Measurements from ENCODE around the gene PARD3B. TPM values are rescaled to one million over a fixed set of nuclear protein-coding genes. Genes with fewer than 3 reads are reported as not detected.
A peak's percentile ranks its signal among the peaks of the same experiment; 100 is the strongest.

PARD3B gene
- total RNA-seq, 1 experiment from 2014 or later, result 7.6 TPM

GRCh38 chr2:205463466-205464025, 918.3 kb downstream of the PARD3B start:
- ChIA-PET POLR2A (ENCODE audit: low non-redundant PET) (no interaction called here), CTCF (no interaction called here)
- intact Hi-C loops (cut with micrococcal nuclease; ENCODE audit: unreplicated experiment), result no loop called here
- Histone ChIP-seq H3K4me1 (ENCODE audit: insufficient read depth, low read length, poor library complexity, severe bottlenecking) (no peaks in the 10 kb centered on the region), H3K9me3 (ENCODE audit: low read depth, low read length, poor library complexity, severe bottlenecking) (no peaks in the 10 kb centered on the region), H3K27ac (ENCODE audit: low read depth, low read length, poor library complexity, severe bottlenecking) (no peak overlapping the region), H3K27me3 (replicated peaks; ENCODE audit: insufficient read depth, low read depth, low read length, poor library complexity) (no peaks in the 10 kb centered on the region), H3K4me3 (ENCODE audit: low read depth, low read length, poor library complexity, severe bottlenecking) (no peak overlapping the region), H3K36me3 (ENCODE audit: insufficient read depth, low read length, poor library complexity, severe bottlenecking) (no peaks in the 10 kb centered on the region)
- no TSS peak for BruUV-seq (replicated peaks)
- DNase-seq (ENCODE audit: low spot score), result no peak
- TF ChIP-seq EZH2 (IDR thresholded peaks at IDR 0.05; ENCODE audit: borderline replicate concordance, low read depth, low read length, poor library complexity, severe bottlenecking), result no peak
- TF ChIP-seq CTCF (conservative IDR thresholded peaks at IDR 0.05; ENCODE audit: low read depth, low read length), result no peak

- CTCF ChIA-PET, result no interaction called here
- no peak overlapping the region for H3K4me3 ChIP-seq (ENCODE audit: low read depth, low read length, poor library complexity, severe bottlenecking)
- no peaks in the 10 kb centered on the region for H3K9me3 ChIP-seq (ENCODE audit: low read depth, low read length, poor library complexity, severe bottlenecking)
- no peaks in the 10 kb centered on the region for H3K27me3 ChIP-seq (replicated peaks; ENCODE audit: insufficient read depth, low read depth, low read length, poor library complexity)
- no peaks in the 10 kb centered on the region for H3K4me1 ChIP-seq (ENCODE audit: insufficient read depth, low read length, poor library complexity, severe bottlenecking)
- no peaks in the 10 kb centered on the region for H3K36me3 ChIP-seq (ENCODE audit: insufficient read depth, low read length, poor library complexity, severe bottlenecking)
- intact Hi-C loops (cut with micrococcal nuclease; ENCODE audit: unreplicated experiment), result no loop called here
- POLR2A ChIA-PET (ENCODE audit: low non-redundant PET), result no interaction called here
- no peak overlapping the region for H3K27ac ChIP-seq (ENCODE audit: low read depth, low read length, poor library complexity, severe bottlenecking)
- no peak for TF ChIP-seq EZH2 (IDR thresholded peaks at IDR 0.05; ENCODE audit: borderline replicate concordance, low read depth, low read length, poor library complexity, severe bottlenecking)
- TF ChIP-seq CTCF (conservative IDR thresholded peaks at IDR 0.05; ENCODE audit: low read depth, low read length), result no peak
- DNase-seq (ENCODE audit: low spot score), result peak; percentile 45
- no TSS peak for BruUV-seq (replicated peaks)
Measured at GRCh38 chr2:205464681-205465080, 919.4 kb downstream of the PARD3B start.

GRCh38 chr2:205465791-205466190, 920.5 kb downstream of the PARD3B start:
- Histone ChIP-seq H3K27me3 (replicated peaks; ENCODE audit: insufficient read depth, low read depth, low read length, poor library complexity) (no peaks in the 10 kb centered on the region), H3K4me1 (ENCODE audit: insufficient read depth, low read length, poor library complexity, severe bottlenecking) (no peaks in the 10 kb centered on the region), H3K4me3 (ENCODE audit: low read depth, low read length, poor library complexity, severe bottlenecking) (no peak overlapping the region), H3K27ac (ENCODE audit: low read depth, low read length, poor library complexity, severe bottlenecking) (no peak overlapping the region), H3K36me3 (ENCODE audit: insufficient read depth, low read length, poor library complexity, severe bottlenecking) (no peaks in the 10 kb centered on the region), H3K9me3 (ENCODE audit: low read depth, low read length, poor library complexity, severe bottlenecking) (no peaks in the 10 kb centered on the region)
- no peak for TF ChIP-seq CTCF (conservative IDR thresholded peaks at IDR 0.05; ENCODE audit: low read depth, low read length)
- no peak for TF ChIP-seq EZH2 (IDR thresholded peaks at IDR 0.05; ENCODE audit: borderline replicate concordance, low read depth, low read length, poor library complexity, severe bottlenecking)
- no TSS peak for BruUV-seq (replicated peaks)
- POLR2A ChIA-PET (ENCODE audit: low non-redundant PET), result no interaction called here
- intact Hi-C loops (cut with micrococcal nuclease; ENCODE audit: unreplicated experiment), result no loop called here
- no peak for DNase-seq (ENCODE audit: low spot score)
- CTCF ChIA-PET, result no interaction called here

Measured in A673 (cell line).